Stimulated activated CD4-positive, alpha-beta T cell treated with anti-CD3 and anti-CD28 coated beads, Interleukin-4, amount 100 ng/mL, for 1 hour (primary cell): ENCODE data around the gene PLPPR1.
"Not testable (repeated sequence)": the region's sequence is repeated elsewhere in the genome, so short reads cannot be mapped to it uniquely, and the experiment has no call there.

Experiments used
- DNase-seq: peaks from one replicate; pipeline ENCODE4 v3.0.0-alpha.2; 2020

PLPPR1 gene

DNA sequence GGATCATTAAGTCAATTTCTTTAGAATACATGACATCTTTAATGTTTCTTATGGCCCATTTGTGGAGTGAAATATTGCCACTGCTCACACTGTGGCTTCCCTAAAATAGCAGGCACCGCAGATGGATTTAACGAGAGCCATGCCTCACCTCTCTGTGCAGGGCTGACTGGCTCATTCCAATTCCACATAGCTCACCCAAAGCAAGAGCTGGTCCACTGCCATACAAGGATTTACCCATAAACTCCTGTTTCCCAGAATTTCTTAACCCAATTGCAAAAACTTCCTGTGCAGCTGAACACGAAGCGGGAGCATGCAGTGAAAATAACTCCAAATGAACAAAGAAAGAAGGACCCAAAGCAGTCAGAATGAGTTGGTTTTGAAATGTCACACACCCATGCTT is 196.7 kb downstream of the PLPPR1 start:
- DNase-seq: no peak

GRCh38 chr9:101226161-101226560 is 197.6 kb downstream of the PLPPR1 start:
- no peak for DNase-seq

DNA sequence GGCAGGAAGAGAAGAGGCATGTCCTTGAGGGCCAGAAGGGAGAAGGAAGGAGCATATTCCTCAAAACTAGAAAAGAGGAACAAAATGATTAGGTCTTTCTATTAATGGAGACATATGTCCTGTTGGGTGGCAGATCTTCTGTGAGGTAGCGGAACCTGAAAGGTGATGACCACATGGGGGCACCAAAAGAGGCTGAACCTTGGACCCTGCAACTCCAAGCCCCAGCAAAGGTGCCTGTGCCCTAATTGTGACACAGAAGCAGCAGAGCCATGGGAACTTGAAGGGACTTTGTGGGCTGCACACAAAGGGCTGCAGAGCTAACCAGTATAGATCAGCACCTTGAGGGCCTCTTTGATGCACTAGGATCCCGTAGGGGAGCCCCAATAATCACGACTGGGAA is 198.3 kb downstream of the PLPPR1 start:
- DNase-seq: no peak

DNA sequence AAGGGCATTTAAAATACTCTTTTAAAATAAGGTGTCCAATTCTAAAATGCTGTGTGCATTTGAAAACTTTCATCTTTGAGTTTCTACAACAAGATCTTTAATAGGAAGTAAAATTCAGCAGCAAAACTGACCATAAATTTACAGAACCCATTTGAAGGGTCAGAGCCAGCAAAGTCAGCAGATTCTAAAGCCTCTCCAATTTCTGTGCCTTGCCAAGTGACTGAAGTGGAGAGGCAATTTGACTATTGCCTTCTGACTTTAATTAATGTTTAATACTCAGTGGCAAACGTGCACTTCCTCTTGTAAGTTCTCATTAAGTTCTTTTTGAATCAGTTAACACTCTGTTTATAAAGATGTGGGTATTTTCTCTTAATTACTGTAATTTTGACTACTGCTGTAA is 201.1 kb downstream of the PLPPR1 start:
- DNase-seq: no peak

DNA sequence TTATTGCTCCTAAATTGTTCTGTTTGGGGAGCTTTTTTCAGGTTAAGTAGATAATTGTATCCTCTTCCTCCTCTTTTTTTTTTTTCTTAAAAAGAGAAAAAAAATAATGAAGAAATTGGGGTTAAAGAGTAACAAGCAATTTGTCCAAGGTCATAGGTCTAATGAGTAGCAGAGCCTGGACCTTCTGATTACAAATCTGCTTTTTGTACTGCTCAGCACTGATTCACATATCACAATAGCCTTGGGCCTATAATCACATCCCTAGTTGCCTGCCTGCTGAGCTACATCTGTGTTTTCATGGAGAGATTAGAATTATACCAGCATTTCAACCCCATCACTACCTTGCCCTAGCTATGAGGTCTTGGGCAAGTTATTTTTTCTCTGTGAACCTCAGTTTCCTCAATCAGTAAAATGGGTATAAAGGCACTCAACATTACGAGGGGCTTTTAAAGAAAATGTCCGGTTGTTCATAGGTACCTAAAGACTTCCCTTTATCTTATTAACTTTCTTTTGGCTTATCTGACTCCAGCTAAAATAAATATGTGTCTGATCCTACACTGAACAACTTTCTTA is 204.0 kb downstream of the PLPPR1 start:
- DNase-seq: no peak

- DNase-seq: no peak
Observed at GRCh38 chr9:101235105-101235866, 206.8 kb downstream of the PLPPR1 start.

DNA sequence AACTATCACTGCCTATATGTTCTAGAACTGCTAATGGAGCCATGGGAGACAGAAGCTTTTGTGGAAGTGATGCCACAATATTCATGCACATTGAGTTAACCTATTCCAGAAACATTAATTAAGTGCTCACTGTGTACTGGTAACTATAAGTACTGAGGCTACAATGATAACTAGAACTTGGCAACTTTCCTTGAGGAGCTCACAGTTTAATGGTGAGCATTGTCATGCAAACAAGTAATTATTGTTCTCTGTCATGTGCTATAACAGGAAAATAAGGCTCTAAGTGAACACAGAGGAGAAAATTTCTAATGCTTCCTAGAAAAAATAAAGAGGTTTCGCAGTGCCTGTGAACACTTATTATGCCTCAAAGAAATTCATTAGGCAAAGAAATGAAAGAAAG is 214.1 kb downstream of the PLPPR1 start:
- no peak for DNase-seq

DNA sequence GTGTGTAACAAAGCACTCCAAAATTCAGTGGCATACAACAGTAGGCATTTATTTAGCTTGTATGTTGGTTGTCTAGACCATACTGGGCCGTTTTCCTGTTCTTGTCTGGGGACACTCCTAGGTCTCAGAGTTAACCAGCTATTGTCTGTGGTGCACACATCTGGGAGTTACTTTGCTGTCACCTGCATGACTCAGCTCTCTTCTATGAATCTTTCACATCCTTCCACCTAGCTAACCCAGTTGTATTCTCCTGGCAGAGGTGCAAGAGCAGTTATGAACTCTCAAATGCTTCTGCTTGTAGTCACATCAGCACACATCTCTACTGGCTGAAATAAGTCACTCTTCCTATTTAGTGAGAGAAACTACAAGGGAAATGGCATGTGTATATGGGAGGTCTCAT is 218.2 kb downstream of the PLPPR1 start:
- DNase-seq: no peak

DNA sequence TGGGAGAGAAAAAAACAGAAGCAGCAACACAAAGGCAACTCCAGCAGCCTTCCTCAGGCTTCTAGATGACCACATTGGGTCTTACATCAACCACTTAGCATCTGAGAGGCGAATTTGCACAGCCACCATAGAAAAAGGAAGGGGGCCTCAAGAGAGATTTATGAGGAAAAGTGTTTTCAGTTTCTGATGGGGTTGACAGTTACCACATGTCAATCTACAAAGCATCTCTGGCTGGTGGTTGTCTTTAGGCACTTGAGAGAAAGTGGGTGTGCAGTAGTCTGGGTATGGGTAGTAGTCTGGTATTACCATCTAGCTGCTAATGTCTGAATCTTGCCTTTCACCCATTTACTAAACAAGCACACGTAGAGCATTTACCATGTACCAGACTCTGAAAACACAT is 218.8 kb downstream of the PLPPR1 start:
- DNase-seq: no peak

- DNase-seq: no peak
Observed at GRCh38 chr9:101254733-101255433, 226.4 kb downstream of the PLPPR1 start.

- DNase-seq: no peak
Observed at GRCh38 chr9:101264727-101265126, 236.2 kb downstream of the PLPPR1 start.

DNA sequence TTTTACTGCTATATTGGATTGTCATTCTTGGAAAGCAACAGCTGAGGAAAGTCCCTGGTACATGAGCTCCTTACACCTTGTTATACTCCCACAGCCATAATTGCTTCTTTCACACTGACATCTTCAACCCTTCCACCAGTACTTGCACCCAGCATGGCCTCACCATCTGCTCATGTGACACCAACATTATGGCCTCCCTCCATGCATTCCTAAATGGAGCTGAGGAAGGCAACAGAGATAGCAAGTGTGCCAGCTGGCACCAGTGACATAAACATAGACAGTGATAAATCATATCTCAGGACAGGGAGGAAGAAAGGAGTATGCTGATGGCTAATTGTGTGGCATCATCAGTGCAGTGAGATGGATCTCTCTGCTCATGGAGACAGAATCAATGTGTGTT is 236.7 kb downstream of the PLPPR1 start:
- DNase-seq: no peak

GRCh38 chr9:101268426-101268825 is 239.9 kb downstream of the PLPPR1 start:
- DNase-seq: no peak

DNA sequence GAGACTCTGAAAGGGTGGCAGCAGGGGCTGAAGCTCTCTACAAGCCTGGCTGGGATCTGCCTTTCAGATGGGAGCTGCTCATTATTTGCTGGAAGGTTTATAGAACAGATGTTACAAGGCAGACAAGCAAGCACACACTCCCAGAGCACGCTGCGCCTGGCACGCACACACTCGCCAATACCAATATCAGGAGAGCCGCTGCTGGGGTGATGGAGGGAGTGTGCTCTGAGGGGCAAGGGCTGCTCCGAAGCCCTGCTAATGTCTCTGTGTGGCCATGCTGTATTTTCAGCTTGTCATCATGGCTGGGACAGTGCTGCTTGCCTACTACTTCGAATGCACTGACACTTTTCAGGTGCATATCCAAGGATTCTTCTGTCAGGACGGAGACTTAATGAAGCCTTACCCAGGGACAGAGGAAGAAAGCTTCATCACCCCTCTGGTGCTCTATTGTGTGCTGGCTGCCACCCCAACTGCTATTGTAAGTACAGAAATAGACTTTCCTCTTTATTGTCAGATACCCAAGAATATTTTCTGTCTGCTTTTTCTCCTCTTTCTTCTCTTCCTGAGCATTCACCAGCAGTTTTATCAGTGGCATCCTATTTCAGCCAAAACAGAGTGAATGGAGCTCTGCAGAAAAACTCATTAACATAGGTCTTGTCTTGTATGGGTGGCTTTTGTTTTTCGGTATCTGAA is 241.2 kb downstream of the PLPPR1 start:
- no peak for DNase-seq

DNA sequence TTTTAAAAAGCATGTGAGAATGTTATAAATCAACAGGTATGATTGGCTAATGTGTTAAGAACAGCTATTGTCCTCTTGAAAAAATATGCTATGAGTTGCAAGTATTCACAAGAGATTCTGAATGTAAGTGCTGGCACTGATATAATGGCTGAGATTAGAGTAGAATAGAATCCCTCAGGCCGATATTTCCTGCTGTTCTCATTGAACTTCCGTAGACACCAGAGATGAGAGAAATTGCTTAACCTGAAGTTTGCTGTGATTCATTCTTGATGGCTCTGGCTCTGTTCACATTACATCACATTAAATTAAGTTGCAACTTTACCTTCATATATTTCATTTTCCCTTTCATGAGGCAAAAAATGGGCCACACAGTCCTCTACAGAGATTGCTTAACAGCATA is 241.8 kb downstream of the PLPPR1 start:
- no peak for DNase-seq

DNA sequence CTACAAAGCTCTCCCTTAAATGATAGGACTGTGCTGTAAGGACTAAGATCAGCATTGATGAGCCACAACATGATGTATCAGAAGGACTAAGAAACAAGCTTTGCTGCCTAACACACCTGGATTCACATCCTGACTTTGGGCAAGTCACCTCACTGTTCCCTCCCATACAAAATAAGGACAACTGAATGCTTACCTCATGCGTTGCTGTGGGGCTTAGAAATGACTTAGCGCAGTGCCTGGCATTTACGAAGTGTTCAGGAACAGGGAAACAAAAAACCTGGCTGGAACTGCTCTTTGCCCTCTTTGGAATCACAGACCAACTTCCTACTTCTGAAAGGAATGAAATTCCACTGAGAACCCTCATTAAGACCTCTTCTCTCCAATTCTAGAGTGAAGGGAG is 242.6 kb downstream of the PLPPR1 start:
- DNase-seq: no peak

DNA sequence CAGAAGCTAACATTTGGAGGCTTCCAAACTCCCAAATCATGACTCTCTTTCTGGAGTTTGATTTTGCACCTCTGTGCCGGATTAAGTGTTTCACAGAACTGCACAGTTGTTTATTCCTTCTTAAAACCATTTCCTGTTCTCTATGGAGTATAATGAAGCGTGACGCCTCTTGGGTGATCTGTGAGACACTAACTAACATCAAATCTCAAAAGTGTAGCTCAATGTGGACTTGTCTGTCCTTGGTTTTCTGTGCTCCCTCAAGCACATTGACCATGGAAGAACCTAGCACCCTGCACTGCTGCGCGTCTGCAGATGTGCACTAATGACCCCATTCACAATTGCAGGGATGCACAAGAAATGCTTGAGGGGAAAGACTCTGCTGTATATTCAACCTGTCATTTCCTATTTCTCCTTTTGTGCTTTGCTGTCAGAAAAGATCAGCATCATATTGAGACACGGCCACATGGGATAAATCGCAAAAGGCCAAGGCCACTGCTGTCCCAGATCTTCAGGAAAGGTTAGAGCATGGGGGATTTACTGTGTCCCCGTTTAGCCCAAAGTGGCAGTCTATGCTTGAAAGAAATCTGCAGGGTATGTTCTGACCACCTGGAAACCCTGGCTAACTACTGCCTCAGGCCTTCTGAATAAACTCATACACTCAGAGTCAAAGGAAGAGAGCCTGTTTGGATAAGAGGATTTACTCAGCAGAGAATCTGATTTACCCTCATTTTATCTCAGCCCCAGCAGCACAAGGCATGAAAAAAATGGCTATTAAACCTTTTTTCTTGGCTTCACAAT is 246.6 kb downstream of the PLPPR1 start:
- no peak for DNase-seq

DNA sequence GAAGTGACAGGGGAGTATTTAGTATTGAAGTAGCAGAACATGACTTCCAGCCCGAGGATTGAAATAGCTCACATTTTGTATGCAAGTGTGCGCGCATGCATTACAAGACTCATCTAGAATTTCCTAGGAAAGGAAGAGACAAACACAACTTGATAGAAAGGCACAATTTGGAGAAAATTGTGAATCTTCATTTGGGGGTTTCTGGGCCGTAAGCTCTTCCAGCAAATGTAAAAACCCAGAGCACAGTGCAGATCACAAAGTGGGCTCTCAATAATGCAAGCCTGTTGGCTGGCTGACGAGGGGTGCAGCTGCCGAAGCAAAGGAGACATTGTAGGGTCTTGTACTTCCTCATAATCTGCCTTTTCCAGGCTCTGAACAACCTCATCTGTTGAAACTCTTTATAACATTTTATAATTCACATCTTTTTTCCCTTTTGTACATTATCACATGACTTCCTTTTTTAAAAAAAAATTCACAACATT is 247.3 kb downstream of the PLPPR1 start:
- DNase-seq: no peak

- DNase-seq: not testable (repeated sequence)
Observed at GRCh38 chr9:101291043-101291442, 262.5 kb downstream of the PLPPR1 start.

DNA sequence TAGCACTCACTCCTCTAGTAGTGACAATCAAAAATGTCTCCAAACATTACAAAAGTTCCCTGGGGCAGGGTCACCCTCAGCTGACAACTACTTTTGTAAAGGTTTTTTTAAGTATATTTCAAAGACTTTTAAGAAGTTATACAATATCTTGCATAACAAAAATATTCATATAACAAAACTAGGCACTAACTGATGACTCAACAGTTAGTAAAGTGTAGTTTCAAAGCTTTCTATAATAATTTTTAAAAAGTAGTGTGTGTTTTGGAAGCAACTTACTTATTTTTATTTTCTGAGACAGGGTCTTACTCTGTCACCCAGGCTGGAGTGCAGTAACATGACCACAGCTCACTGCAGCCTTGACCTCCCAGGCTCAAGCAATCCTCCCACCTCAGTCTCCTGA is 271.4 kb downstream of the PLPPR1 start:
- no peak for DNase-seq

DNA sequence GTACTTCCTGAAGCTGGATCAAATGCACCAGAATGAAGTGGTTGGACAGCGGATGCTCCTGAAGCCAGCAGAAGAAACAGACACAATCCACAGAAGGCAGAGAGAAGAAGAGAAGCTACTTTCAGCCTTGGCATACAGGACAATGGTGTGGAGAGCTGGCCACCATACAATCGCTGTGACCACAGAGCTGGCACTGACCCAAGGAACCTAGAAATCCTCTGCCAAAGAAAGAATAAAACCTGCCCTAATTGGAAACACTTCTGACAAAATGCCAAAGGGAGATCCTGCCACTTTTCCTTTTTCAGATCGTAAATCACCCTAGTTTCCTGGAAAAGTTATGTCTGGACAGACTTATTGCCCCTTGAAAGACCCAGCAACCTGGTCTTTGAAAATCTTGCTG is 278.5 kb downstream of the PLPPR1 start:
- no peak for DNase-seq

- DNase-seq: no peak
Observed at GRCh38 chr9:101307524-101308213, 279.1 kb downstream of the PLPPR1 start.
